ENCODE data around the gene OLA1. TPM values are rescaled to one million over a fixed set of nuclear protein-coding genes. Genes with fewer than 3 reads are reported as not detected.

OLA1 gene
- total RNA-seq, 1 experiment from 2014 or later, result 126 TPM

DNA sequence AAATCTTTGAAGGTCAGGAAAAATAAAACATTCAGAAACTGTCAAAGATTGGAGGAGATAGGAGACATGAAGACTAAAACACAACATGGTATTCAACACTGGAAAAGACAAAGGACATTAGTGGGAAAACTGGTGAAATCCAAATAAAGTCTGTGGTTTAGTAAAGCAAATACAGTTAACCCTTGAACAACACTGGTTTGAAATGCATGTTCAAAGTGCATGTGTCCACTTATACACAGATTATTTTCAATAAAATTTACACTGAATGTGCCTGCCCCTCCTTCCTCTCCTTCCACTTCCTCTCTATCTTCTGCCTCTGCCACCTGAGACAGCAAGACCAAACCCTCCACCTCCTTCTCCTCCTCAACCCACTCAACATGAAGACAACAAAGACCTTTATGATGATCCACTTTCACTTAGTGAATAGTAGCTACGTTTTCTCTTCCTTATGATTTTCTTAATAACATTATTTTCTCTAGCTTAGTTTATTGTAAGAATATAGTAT, 14.5 kb downstream of the OLA1 start:
- intact Hi-C loops (cut with micrococcal nuclease; ENCODE audit: unreplicated experiment), result no loop called here
- DNase-seq (ENCODE audit: low read depth, low spot score), result no peak
- no peak overlapping the region for H3K4me3 ChIP-seq (ENCODE audit: low read depth in 2 of 2, low read length in 2 of 2)
- no peaks in the 10 kb centered on the region for H3K9me3 ChIP-seq (ENCODE audit: control insufficient read depth, insufficient read depth, low read depth, low read length)
- H3K27me3 ChIP-seq (ENCODE audit: control insufficient read depth, insufficient read depth, low read length), result no peaks in the 10 kb centered on the region
- ATAC-seq, result no peak
- ChIA-PET POLR2A (no interaction called here), CTCF (no interaction called here)
- H3K4me1 ChIP-seq (ENCODE audit: control insufficient read depth, insufficient read depth, low read length), result peaks cover 26% of the 10 kb centered on the region
- no peaks in the 10 kb centered on the region for H3K36me3 ChIP-seq (ENCODE audit: control insufficient read depth, insufficient read depth, low read length)
- in situ Hi-C loops (cut with HindIII; ENCODE audit: low pct_unique_long_range_greater_than_20kb, low sequenced_read_pairs), result no loop called here
- BruUV-seq (replicated peaks), result no TSS peak
- H3K27ac ChIP-seq (ENCODE audit: low read length), result no peak overlapping the region
- no peak for TF ChIP-seq CTCF (IDR thresholded peaks at IDR 0.05)
- no peak for TF ChIP-seq REST (IDR thresholded peaks at IDR 0.05; ENCODE audit: insufficient read depth in 1 of 2, low read depth in 2 of 2, low read length in 1 of 2)
- no peak for TF ChIP-seq POLR2AphosphoS5 (IDR thresholded peaks at IDR 0.05; ENCODE audit: low read depth, low read length)
- no peak for TF ChIP-seq TCF7L2 (IDR thresholded peaks at IDR 0.05; ENCODE audit: low read depth, low read length)
- TF ChIP-seq SIN3A (IDR thresholded peaks at IDR 0.05; ENCODE audit: borderline replicate concordance, insufficient read depth, low read depth, low read length), result no peak

GRCh38 chr2:174227748-174228147, 20.6 kb downstream of the OLA1 start:
- no peak overlapping the region for H3K4me3 ChIP-seq (ENCODE audit: low read depth in 2 of 2, low read length in 2 of 2)
- H3K4me1 ChIP-seq (ENCODE audit: control insufficient read depth, insufficient read depth, low read length), result no peaks in the 10 kb centered on the region
- BruUV-seq (replicated peaks), result no TSS peak
- ChIA-PET POLR2A (no interaction called here), CTCF (no interaction called here)
- H3K36me3 ChIP-seq (ENCODE audit: control insufficient read depth, insufficient read depth, low read length), result peaks cover 13% of the 10 kb centered on the region; the same call in 1 of the 2 replicates
- no peaks in the 10 kb centered on the region for H3K9me3 ChIP-seq (ENCODE audit: control insufficient read depth, insufficient read depth, low read depth, low read length)
- ATAC-seq (no peak), DNase-seq (ENCODE audit: low read depth, low spot score) (no peak)
- H3K27ac ChIP-seq (ENCODE audit: low read length), result no peak overlapping the region
- in situ Hi-C loops (cut with HindIII; ENCODE audit: low pct_unique_long_range_greater_than_20kb, low sequenced_read_pairs), result no loop called here
- no peaks in the 10 kb centered on the region for H3K27me3 ChIP-seq (ENCODE audit: control insufficient read depth, insufficient read depth, low read length)
- TF ChIP-seq POLR2AphosphoS5 (IDR thresholded peaks at IDR 0.05; ENCODE audit: low read depth, low read length), result no peak
- TF ChIP-seq CTCF (IDR thresholded peaks at IDR 0.05), result no peak
- no peak for TF ChIP-seq TCF7L2 (IDR thresholded peaks at IDR 0.05; ENCODE audit: low read depth, low read length)
- no peak for TF ChIP-seq SIN3A (IDR thresholded peaks at IDR 0.05; ENCODE audit: borderline replicate concordance, insufficient read depth, low read depth, low read length)
- no peak for TF ChIP-seq REST (IDR thresholded peaks at IDR 0.05; ENCODE audit: insufficient read depth in 1 of 2, low read depth in 2 of 2, low read length in 1 of 2)
- intact Hi-C loops (cut with micrococcal nuclease; ENCODE audit: unreplicated experiment), result no loop called here
